HCT116 (cell line): ENCODE data around the gene FKBP1C. TPM values are rescaled to one million over a fixed set of nuclear protein-coding genes. Genes with fewer than 3 reads are reported as not detected.

ENCODE experiments used
- ATAC-seq: fragments of 200-7000 bp; cut with Tn5 transposase; 2 replicates; pipeline ENCODE4 v1.9.1; 2020; ENCODE audit warnings: mild to moderate bottlenecking, moderate library complexity
- BruUV-seq: library from RNA; stranded (reverse); fragments of 400-500 nt; replicated peaks from 2 replicates; lab custom pipeline; 2021; lab: Mats Ljungman, UMichigan
- CTCF ChIA-PET: fragments of 300-600 bp; sonication (Branson Sonifier 250); formaldehyde crosslinking; loops from one replicate; lab custom pipeline; 2021; ENCODE audit warnings: antibody characterized with exemption; lab: Charles Lee
- POLR2A ChIA-PET: fragments of 300-600, 350-600 bp; sonication (Branson Sonifier 250); formaldehyde crosslinking; loops from one replicate; lab custom pipeline; 2021; ENCODE audit warnings: antibody characterized with exemption; lab: Charles Lee
- RAD21 ChIA-PET, 2 experiments: fragments of 300-600 bp; sonication (Branson Sonifier 250); formaldehyde crosslinking; loops; one replicate each; lab custom pipeline; 2023; ENCODE audit warnings: low total read pairs in 2 of 2; ENCODE audit not compliant: uncharacterized antibody in 2 of 2, unreplicated experiment in 2 of 2, low non-redundant PET in 1 of 2; lab: Charles Lee
- DNase-seq: peaks from one replicate; pipeline ENCODE4 v3.0.0-alpha.2; 2010; ENCODE audit warnings: low read depth, low spot score
- H2AFZ ChIP-seq: fragments of 200-600 bp; shearing (Covaris generic), sonication (generic); 2 replicates; pipeline ENCODE4 v1.6.1; 2017; ENCODE audit warnings: low read depth, mixed run types, mixed read lengths, antibody characterized with exemption, low read length; ENCODE audit not compliant: poor library complexity, severe bottlenecking
- H3K27ac ChIP-seq: 2 replicates; pipeline ENCODE4 v1.5.1; 2012; ENCODE audit warnings: low read depth, low read length
- H3K27me3 ChIP-seq: fragments of 200-600 bp; sonication (generic); 2 replicates; pipeline ENCODE4 v1.6.1; 2016; ENCODE audit warnings: mixed run types, low read length, mixed read lengths; ENCODE audit not compliant: insufficient read depth
- H3K36me3 ChIP-seq, 2 experiments: fragments of 200-500 bp in 1 of 2; fragments of 200-600 bp in 1 of 2; sonication (Bioruptor generic) in 1 of 2; sonication (generic) in 1 of 2; 2 replicates each; pipeline versions ENCODE4 v1.5.1 to v1.6.1; 2014 to 2016; ENCODE audit warnings: low read length in 2 of 2, inconsistent platforms in 1 of 2, mixed read lengths in 1 of 2, mixed run types in 1 of 2; ENCODE audit not compliant: insufficient read depth in 2 of 2, control insufficient read depth in 1 of 2
- H3K4me1 ChIP-seq, 2 experiments: fragments of 200-600 bp in 1 of 2; sonication (generic) in 1 of 2; 2 replicates each; pipeline versions ENCODE4 v1.5.1 to v1.6.1; 2012 to 2017; ENCODE audit warnings: low read length in 2 of 2, inconsistent platforms in 1 of 2, mild to moderate bottlenecking in 1 of 2, mixed read lengths in 1 of 2, mixed run types in 1 of 2, moderate library complexity in 1 of 2; ENCODE audit not compliant: insufficient read depth in 2 of 2, control insufficient read depth in 1 of 2
- H3K4me2 ChIP-seq: fragments of 200-600 bp; sonication (generic); 2 replicates; pipeline ENCODE4 v1.6.1; 2017; ENCODE audit warnings: mixed run types, low read length, mixed read lengths
- H3K4me3 ChIP-seq, 2 experiments: fragments of 200-600 bp in 1 of 2; sonication (generic) in 1 of 2; replicated peaks in 1 of 2; 2 replicates each; pipeline ENCODE4 v1.5.1; 2011 to 2016; ENCODE audit warnings: low read length in 2 of 2, control low read depth in 1 of 2, low read depth in 1 of 2, mild to moderate bottlenecking in 1 of 2, mixed read lengths in 1 of 2, mixed run types in 1 of 2
- H3K79me2 ChIP-seq: fragments of 200-600 bp; sonication (generic); 2 replicates; pipeline ENCODE4 v1.6.1; 2017; ENCODE audit warnings: mild to moderate bottlenecking, mixed run types, low read length, moderate library complexity, mixed read lengths; ENCODE audit not compliant: insufficient read depth
- H3K9ac ChIP-seq: fragments of 200-600 bp; sonication (generic); 2 replicates; pipeline ENCODE4 v1.6.1; 2016; ENCODE audit warnings: low read length, mixed read lengths
- H3K9me2 ChIP-seq: fragments of 200-600 bp; sonication (generic), shearing (Covaris generic); 2 replicates; pipeline ENCODE4 v1.6.1; 2017; ENCODE audit warnings: mixed run types, mild to moderate bottlenecking, moderate library complexity; ENCODE audit not compliant: insufficient read depth
- H3K9me3 ChIP-seq, 2 experiments: fragments of 200-500 bp in 1 of 2; fragments of 200-600 bp in 1 of 2; sonication (Bioruptor generic) in 1 of 2; sonication (generic) in 1 of 2; 2 replicates each; pipeline ENCODE4 v1.6.1; 2014 to 2017; ENCODE audit warnings: low read length in 2 of 2, mixed read lengths in 2 of 2, inconsistent platforms in 1 of 2, low read depth in 1 of 2, mild to moderate bottlenecking in 1 of 2, mixed run types in 1 of 2, moderate library complexity in 1 of 2; ENCODE audit not compliant: control insufficient read depth in 1 of 2, insufficient read depth in 1 of 2
- H4K20me1 ChIP-seq: fragments of 200-600 bp; sonication (generic), shearing (Covaris generic); 2 replicates; pipeline ENCODE4 v1.6.1; 2017; ENCODE audit warnings: mixed run types, mild to moderate bottlenecking, moderate library complexity; ENCODE audit not compliant: insufficient read depth
- CEBPB ChIP-seq: IDR thresholded peaks from 2 replicates; pipeline ENCODE4 v1.6.1; 2012; ENCODE audit warnings: low read depth
- EZH2 ChIP-seq: fragments of 200-600 bp; sonication (generic); IDR thresholded peaks from 2 replicates; pipeline ENCODE4 v1.6.1; 2017; ENCODE audit warnings: antibody characterized with exemption, mixed run types
- EZH2phosphoT487 ChIP-seq: fragments of 200-600 bp; IDR thresholded peaks from 2 replicates; pipeline ENCODE4 v1.6.1; 2018; ENCODE audit warnings: antibody characterized with exemption, borderline replicate concordance
- FOSL1 ChIP-seq: IDR thresholded peaks from 2 replicates; pipeline ENCODE4 v1.6.1; 2012; ENCODE audit warnings: low read depth
- SIN3A ChIP-seq: IDR thresholded peaks from 2 replicates; pipeline ENCODE4 v1.6.1; 2012; ENCODE audit warnings: low read depth
- SP1 ChIP-seq: IDR thresholded peaks from 2 replicates; pipeline ENCODE4 v1.6.1; 2012; ENCODE audit warnings: low read depth
- SRF ChIP-seq: IDR thresholded peaks from 2 replicates; pipeline ENCODE4 v1.6.1; 2012; ENCODE audit warnings: low read depth
- TCF7L2 ChIP-seq: IDR thresholded peaks from 2 replicates; pipeline ENCODE4 v1.7.0; 2011; ENCODE audit warnings: borderline replicate concordance, inconsistent platforms; ENCODE audit not compliant: insufficient read depth, insufficient read length; ENCODE audit errors: extremely low read depth
- ZNF274 ChIP-seq: fragments of 200-500 bp; sonication (Bioruptor generic); IDR thresholded peaks from 2 replicates; pipeline ENCODE4 v1.6.1; 2014; ENCODE audit warnings: mild to moderate bottlenecking, low read depth, low read length, inconsistent platforms
- intact Hi-C: fragments of 100-400 bp; cut with micrococcal nuclease; formaldehyde crosslinking; loops from 2 replicates; pipeline ENCODE4 v1.10.0; 2022
- total RNA-seq: library from RNA; stranded (reverse); gene quantifications from one replicate; pipeline ENCODE4 v1.2.1, GENCODE V29; 2021; ENCODE audit not compliant: unreplicated experiment
- TF ChIP-seq, protein P1 (sequence below), 3 experiments: fragments of 200-600 bp in 1 of 3; sonication (generic) in 1 of 3; IDR thresholded peaks in 2 of 3; conservative IDR thresholded peaks in 1 of 3; 2 replicates each; pipeline ENCODE4 v1.5.1; 2012 to 2017; ENCODE audit warnings: low read depth in 2 of 3, low read length in 2 of 3, antibody characterized with exemption in 1 of 3, borderline replicate concordance in 1 of 3, control low read depth in 1 of 3, mild to moderate bottlenecking in 1 of 3, mixed read lengths in 1 of 3, mixed run types in 1 of 3, moderate library complexity in 1 of 3; ENCODE audit not compliant: insufficient read depth in 1 of 3

The FKBP1C gene
- total RNA-seq, 1 experiment from 2014 or later: 1.6 TPM

DNA sequence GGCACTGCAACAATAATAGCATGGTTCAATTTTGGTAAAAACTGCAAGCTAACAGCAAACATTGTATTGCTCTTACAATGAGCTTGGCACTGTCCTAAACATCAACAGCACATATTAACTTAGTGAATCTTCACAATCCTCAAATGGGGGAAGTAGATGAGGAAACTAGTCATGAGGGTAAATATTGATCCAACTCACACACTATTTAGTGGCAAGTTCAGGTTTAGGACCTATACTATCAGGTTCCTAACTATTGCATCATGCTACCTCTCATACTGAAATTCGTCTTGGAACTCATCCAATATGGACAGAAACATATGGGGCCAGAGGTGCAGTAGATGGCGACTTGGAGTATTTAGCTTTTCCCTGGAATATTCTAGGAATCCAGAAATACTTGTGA lies 34.2 kb downstream of the FKBP1C start:
- no peaks in the 10 kb centered on the region for H3K9me3 ChIP-seq
- ATAC-seq: no peak
- BruUV-seq: no TSS peak
- ChIA-PET CTCF (interaction anchor here (1.7 kb wide), 1 partner anchor 180 kb away, joined by 4 read pairs; no protein-coding TSS in a partner anchor), RAD21 (no interaction called here), POLR2A (no interaction called here)
- no peaks in the 10 kb centered on the region for H3K9me2 ChIP-seq
- intact Hi-C loops: no loop called here
- no peaks in the 10 kb centered on the region for H3K27me3 ChIP-seq
- H3K4me2 ChIP-seq: no peak overlapping the region
- no peak overlapping the region for H3K27ac ChIP-seq
- no peaks in the 10 kb centered on the region for H3K36me3 ChIP-seq
- no peak overlapping the region for H3K4me3 ChIP-seq
- no peak for TF ChIP-seq CEBPB
- no peak for TF ChIP-seq FOSL1
- TF ChIP-seq, protein P1, sequence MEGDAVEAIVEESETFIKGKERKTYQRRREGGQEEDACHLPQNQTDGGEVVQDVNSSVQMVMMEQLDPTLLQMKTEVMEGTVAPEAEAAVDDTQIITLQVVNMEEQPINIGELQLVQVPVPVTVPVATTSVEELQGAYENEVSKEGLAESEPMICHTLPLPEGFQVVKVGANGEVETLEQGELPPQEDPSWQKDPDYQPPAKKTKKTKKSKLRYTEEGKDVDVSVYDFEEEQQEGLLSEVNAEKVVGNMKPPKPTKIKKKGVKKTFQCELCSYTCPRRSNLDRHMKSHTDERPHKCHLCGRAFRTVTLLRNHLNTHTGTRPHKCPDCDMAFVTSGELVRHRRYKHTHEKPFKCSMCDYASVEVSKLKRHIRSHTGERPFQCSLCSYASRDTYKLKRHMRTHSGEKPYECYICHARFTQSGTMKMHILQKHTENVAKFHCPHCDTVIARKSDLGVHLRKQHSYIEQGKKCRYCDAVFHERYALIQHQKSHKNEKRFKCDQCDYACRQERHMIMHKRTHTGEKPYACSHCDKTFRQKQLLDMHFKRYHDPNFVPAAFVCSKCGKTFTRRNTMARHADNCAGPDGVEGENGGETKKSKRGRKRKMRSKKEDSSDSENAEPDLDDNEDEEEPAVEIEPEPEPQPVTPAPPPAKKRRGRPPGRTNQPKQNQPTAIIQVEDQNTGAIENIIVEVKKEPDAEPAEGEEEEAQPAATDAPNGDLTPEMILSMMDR (IDR thresholded peaks at IDR 0.05 in 2 of 3, conservative IDR thresholded peaks at IDR 0.05 in 1 of 3; ENCODE audit: borderline replicate concordance in 1 of 3, insufficient read depth in 1 of 3, low read depth in 2 of 3, low read length in 2 of 3): no peak
- no peak for TF ChIP-seq EZH2phosphoT487
- no peak for TF ChIP-seq SRF
- TF ChIP-seq SP1: no peak
- TF ChIP-seq SIN3A: no peak
- TF ChIP-seq TCF7L2: no peak
- TF ChIP-seq EZH2: no peak
- no peak for TF ChIP-seq ZNF274
- DNase-seq: no peak
- no peak overlapping the region for H3K9ac ChIP-seq
- H4K20me1 ChIP-seq: no peaks in the 10 kb centered on the region
- H3K79me2 ChIP-seq: no peaks in the 10 kb centered on the region
- H2AFZ ChIP-seq: no peak overlapping the region
- no peaks in the 10 kb centered on the region for H3K4me1 ChIP-seq
